Endothelial cell of umbilical vein (primary cell): ENCODE measurements around the gene RAPGEF3. TPM values are rescaled to one million over a fixed set of nuclear protein-coding genes. Genes with fewer than 3 reads are reported as not detected.

ENCODE experiments used
- BruUV-seq: library from RNA; stranded (reverse); fragments of 400-500 nt; replicated peaks from 2 replicates; lab custom pipeline; 2021; lab: Mats Ljungman, UMichigan
- CTCF ChIA-PET: fragments of 300-600, 350-600 bp; sonication (Branson Sonifier 250); formaldehyde crosslinking; loops from one replicate; lab custom pipeline; 2021; ENCODE audit warnings: antibody characterized with exemption, inconsistent platforms; lab: Charles Lee
- POLR2A ChIA-PET: fragments of 300-600, 350-600 bp; sonication (Branson Sonifier 250); formaldehyde crosslinking; loops from one replicate; lab custom pipeline; 2021; ENCODE audit warnings: antibody characterized with exemption, inconsistent platforms; lab: Charles Lee
- DNase-seq: peaks from one replicate; pipeline ENCODE4 v3.0.0-alpha.2; 2011; ENCODE audit warnings: low read depth, low spot score
- FAIRE-seq: peaks from 2 replicates; lab custom pipeline; 2011; peaks lifted over from hg19 to GRCh38; lab: Jason Lieb, UNC
- H2AFZ ChIP-seq: 2 replicates; pipeline ENCODE4 v1.6.0; 2012; ENCODE audit warnings: low read depth, low read length, control low read depth, inconsistent platforms
- H3K27ac ChIP-seq: 2 replicates; pipeline ENCODE4 v1.5.1; 2011; ENCODE audit warnings: low read depth, mild to moderate bottlenecking, control low read depth, low read length, moderate library complexity; ENCODE audit not compliant: insufficient read depth
- H3K27me3 ChIP-seq, 2 experiments: 2 replicates each; pipeline versions ENCODE4 v1.6.0 to v1.6.1; 2011; ENCODE audit warnings: low read length in 2 of 2, mixed read lengths in 1 of 2; ENCODE audit not compliant: control insufficient read depth in 2 of 2, insufficient read depth in 2 of 2
- H3K36me3 ChIP-seq, 2 experiments: 2 replicates in 1 of 2; 3 replicates in 1 of 2; pipeline ENCODE4 v1.5.1; 2011; ENCODE audit warnings: low read length in 2 of 2, mild to moderate bottlenecking in 1 of 2, moderate library complexity in 1 of 2; ENCODE audit not compliant: control insufficient read depth in 2 of 2, insufficient read depth in 2 of 2; ENCODE audit errors: extremely low read depth in 1 of 2
- H3K4me1 ChIP-seq: 3 replicates; pipeline ENCODE4 v1.5.1; 2011; ENCODE audit warnings: mild to moderate bottlenecking, low read length; ENCODE audit not compliant: control insufficient read depth, insufficient read depth; ENCODE audit errors: extremely low read depth
- H3K4me2 ChIP-seq: 2 replicates; pipeline ENCODE4 v1.6.1; 2011; ENCODE audit warnings: low read length, control low read depth, mixed read lengths; ENCODE audit not compliant: insufficient read depth
- H3K4me3 ChIP-seq, 3 experiments: fragments of 200-600 bp in 1 of 3; sonication (generic), shearing (Covaris generic) in 1 of 3; replicated peaks in 1 of 3; 2 replicates each; pipeline ENCODE4 v1.5.1; 2011 to 2016; ENCODE audit warnings: control low read depth in 3 of 3, low read length in 3 of 3, mild to moderate bottlenecking in 2 of 3, inconsistent platforms in 1 of 3, low read depth in 1 of 3, moderate library complexity in 1 of 3; ENCODE audit not compliant: insufficient read depth in 1 of 3
- H3K79me2 ChIP-seq: 2 replicates; pipeline ENCODE4 v1.6.0; 2012; ENCODE audit warnings: low read length, inconsistent platforms; ENCODE audit not compliant: control insufficient read depth, insufficient read depth
- H3K9ac ChIP-seq: replicated peaks from 2 replicates; pipeline ENCODE3; 2011; ENCODE audit warnings: low read length, control low read depth; ENCODE audit not compliant: insufficient read depth; ENCODE audit errors: extremely low read depth
- H3K9me1 ChIP-seq: replicated peaks from 3 replicates; pipeline ENCODE4 v1.6.0; 2011; ENCODE audit warnings: mild to moderate bottlenecking, low read length; ENCODE audit not compliant: control insufficient read depth, insufficient read depth; ENCODE audit errors: extremely low read depth
- H3K9me3 ChIP-seq: replicated peaks from 2 replicates; pipeline ENCODE4 v1.5.1; 2012; ENCODE audit warnings: low read length, inconsistent platforms; ENCODE audit not compliant: control insufficient read depth, insufficient read depth
- H4K20me1 ChIP-seq: replicated peaks from 2 replicates; pipeline ENCODE3; 2011; ENCODE audit warnings: mild to moderate bottlenecking, low read length; ENCODE audit not compliant: control insufficient read depth, insufficient read depth; ENCODE audit errors: extremely low read depth
- EZH2 ChIP-seq: IDR thresholded peaks from 2 replicates; pipeline ENCODE4 v1.6.1; 2012; ENCODE audit warnings: borderline replicate concordance, low read depth, mild to moderate bottlenecking, moderate library complexity, low read length, inconsistent platforms; ENCODE audit not compliant: severe bottlenecking
- FOS ChIP-seq: IDR thresholded peaks from 2 replicates; pipeline ENCODE4 v1.6.1; 2011; ENCODE audit warnings: mild to moderate bottlenecking, low read length, moderate library complexity, borderline replicate concordance; ENCODE audit not compliant: insufficient read depth
- JUN ChIP-seq: IDR thresholded peaks from 2 replicates; pipeline ENCODE4 v1.6.1; 2011; ENCODE audit warnings: borderline replicate concordance, low read depth; ENCODE audit not compliant: insufficient read length, insufficient read depth
- MYC ChIP-seq: IDR thresholded peaks from one replicate; pipeline ENCODE4 v1.6.1; 2011; ENCODE audit warnings: mild to moderate bottlenecking, low read depth, low read length
- POLR2A ChIP-seq: IDR thresholded peaks from 2 replicates; pipeline ENCODE4 v1.6.1; 2012; ENCODE audit warnings: low read depth, mild to moderate bottlenecking, control low read depth, low read length
- POLR2AphosphoS5 ChIP-seq: IDR thresholded peaks from 2 replicates; pipeline ENCODE4 v1.6.1; 2012; ENCODE audit warnings: low read depth, mild to moderate bottlenecking, control low read depth, low read length, moderate library complexity; ENCODE audit not compliant: insufficient read depth
- dilution Hi-C: fragments of 300-500 bp; cut with MboI; formaldehyde crosslinking; loops from one replicate; pipeline ENCODE4 v1.15.0; 2019; ENCODE audit warnings: low sequenced_read_pairs; ENCODE audit not compliant: extremely low pct_ligation_motif_present
- intact Hi-C: fragments of 100-400 bp; cut with micrococcal nuclease; formaldehyde crosslinking; loops from one replicate; pipeline ENCODE4 v1.10.0; 2022
- polyA plus RNA-seq, 4 experiments: library from polyadenylated mRNA; depleted of rRNA in 3 of 4; stranded (reverse) in 3 of 4; unstranded in 1 of 4; fragments of >200 nt; gene quantifications; 2 replicates each; pipeline versions ENCODE4 v1.2.1 to v1.2.3, GENCODE V29; 2011 to 2012; ENCODE audit warnings: missing spikeins in 1 of 4
- total RNA-seq: library from RNA; stranded (reverse); gene quantifications from 2 replicates; pipeline ENCODE4 v1.2.3, GENCODE V29; 2021
- TF ChIP-seq, protein P1 (sequence below): IDR thresholded peaks from 2 replicates; pipeline ENCODE4 v1.6.1; 2011; ENCODE audit not compliant: insufficient read depth, insufficient read length
- TF ChIP-seq, protein P2 (sequence below), 2 donors: IDR thresholded peaks; 1 replicate in 1 of 2; 2 replicates in 1 of 2; pipeline ENCODE4 v1.5.1; 2011; ENCODE audit warnings: low read length in 2 of 2, mild to moderate bottlenecking in 2 of 2, moderate library complexity in 2 of 2, control low read depth in 1 of 2, inconsistent platforms in 1 of 2, low read depth in 1 of 2; ENCODE audit not compliant: insufficient read depth in 1 of 2; ENCODE audit errors: extremely low read depth in 1 of 2

RAPGEF3 gene
- total and polyA plus RNA-seq, 2 donors (not counting 3 experiments of a cell fraction or from before 2014, with no cell fraction given) = 34.5 to 55.1 TPM

DNA sequence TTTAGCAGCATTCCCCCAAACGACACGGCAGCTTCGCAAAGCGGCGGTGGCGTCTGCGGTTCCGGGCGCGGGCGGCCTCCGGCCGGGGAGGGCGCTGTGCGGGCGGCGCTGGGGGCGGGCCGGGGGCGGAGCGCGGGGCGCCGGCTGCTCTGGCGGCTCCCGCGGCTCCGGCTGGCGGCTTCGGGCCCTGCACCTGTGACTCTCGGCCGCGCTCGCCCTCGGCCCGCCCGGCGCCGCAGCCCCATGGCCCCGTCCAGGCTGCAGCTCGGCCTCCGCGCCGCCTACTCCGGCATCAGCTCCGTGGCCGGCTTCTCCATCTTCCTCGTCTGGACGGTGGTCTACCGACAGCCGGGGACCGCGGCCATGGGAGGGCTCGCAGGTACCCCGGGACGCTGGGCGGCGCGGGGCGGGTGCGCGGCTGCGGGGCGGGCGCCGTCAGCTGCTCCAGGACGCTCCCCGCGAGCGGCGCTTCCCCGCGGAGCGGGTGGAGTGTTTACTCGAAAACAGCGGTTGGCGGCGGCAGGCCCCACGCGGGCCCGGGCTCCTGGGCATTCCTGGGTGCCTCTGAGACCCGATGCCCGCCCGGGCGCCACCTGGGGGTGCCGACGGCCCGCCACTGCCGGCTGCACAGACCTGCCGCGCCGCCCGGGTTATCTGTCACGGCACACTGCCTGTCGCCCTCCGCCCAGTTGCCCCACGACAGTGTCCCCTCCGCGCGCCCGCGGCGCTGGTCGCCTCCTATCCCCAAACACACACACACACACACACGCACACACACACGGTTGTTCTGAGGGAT lies 14.6 kb upstream of the RAPGEF3 start, which contains the start of gene SLC48A1:
Gene SLC48A1 (plus strand): TSS at position 177 of the 796 bp plus-strand sequence. CDS start 67 bp downstream, at position 244.
- Histone ChIP-seq H3K9me3 (no peaks in the 10 kb centered on the region), H3K79me2 (no peaks in the 10 kb centered on the region), H3K9ac (peak within 1 kb of the TSS; percentile 74), H2AFZ (peak within 1 kb of the TSS; percentile 77), H3K4me2 (peak within 1 kb of the TSS; percentile 78), H3K27me3 (no peaks in the 10 kb centered on the region), H3K4me1 (peaks cover 34% of the 10 kb centered on the region), H3K4me3 (peak within 1 kb of the TSS; percentile 43 to 70 (median 57)), H3K36me3 (no peaks in the 10 kb centered on the region), H4K20me1 (no peaks in the 10 kb centered on the region), H3K27ac (no peak within 1 kb of the TSS), H3K9me1 (no peaks in the 10 kb centered on the region)
- no peak for FAIRE-seq
- no TSS peak for BruUV-seq
- CTCF ChIA-PET = interaction anchor here (0.6 to 10.1 kb wide), 21 partner anchors 8 to 173 kb away, joined by 3 to 385 read pairs (median 3); partner anchors contain the start of gene RAPGEF3
- POLR2A ChIA-PET = no interaction called here
- peak; percentile 54 for DNase-seq
- intact Hi-C loops = loop anchor here (1.0 to 2.0 kb wide), 2 partner anchors 15 to 122 kb away; partner anchors contain the start of gene RAPGEF3
- dilution Hi-C loops = no loop called here
- TF ChIP-seq JUN = no peak
- peak; percentile 53 for TF ChIP-seq POLR2A
- TF ChIP-seq POLR2AphosphoS5 = peak; percentile 46
- TF ChIP-seq, protein P1, sequence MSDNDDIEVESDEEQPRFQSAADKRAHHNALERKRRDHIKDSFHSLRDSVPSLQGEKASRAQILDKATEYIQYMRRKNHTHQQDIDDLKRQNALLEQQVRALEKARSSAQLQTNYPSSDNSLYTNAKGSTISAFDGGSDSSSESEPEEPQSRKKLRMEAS = no peak
- TF ChIP-seq, protein P2, sequence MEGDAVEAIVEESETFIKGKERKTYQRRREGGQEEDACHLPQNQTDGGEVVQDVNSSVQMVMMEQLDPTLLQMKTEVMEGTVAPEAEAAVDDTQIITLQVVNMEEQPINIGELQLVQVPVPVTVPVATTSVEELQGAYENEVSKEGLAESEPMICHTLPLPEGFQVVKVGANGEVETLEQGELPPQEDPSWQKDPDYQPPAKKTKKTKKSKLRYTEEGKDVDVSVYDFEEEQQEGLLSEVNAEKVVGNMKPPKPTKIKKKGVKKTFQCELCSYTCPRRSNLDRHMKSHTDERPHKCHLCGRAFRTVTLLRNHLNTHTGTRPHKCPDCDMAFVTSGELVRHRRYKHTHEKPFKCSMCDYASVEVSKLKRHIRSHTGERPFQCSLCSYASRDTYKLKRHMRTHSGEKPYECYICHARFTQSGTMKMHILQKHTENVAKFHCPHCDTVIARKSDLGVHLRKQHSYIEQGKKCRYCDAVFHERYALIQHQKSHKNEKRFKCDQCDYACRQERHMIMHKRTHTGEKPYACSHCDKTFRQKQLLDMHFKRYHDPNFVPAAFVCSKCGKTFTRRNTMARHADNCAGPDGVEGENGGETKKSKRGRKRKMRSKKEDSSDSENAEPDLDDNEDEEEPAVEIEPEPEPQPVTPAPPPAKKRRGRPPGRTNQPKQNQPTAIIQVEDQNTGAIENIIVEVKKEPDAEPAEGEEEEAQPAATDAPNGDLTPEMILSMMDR (IDR thresholded peaks at IDR 0.05; ENCODE audit: extremely low read depth in 1 of 2, insufficient read depth in 1 of 2, low read depth in 1 of 2, low read length in 2 of 2) = peak; percentile 13 to 38
- no peak for TF ChIP-seq MYC
- no peak for TF ChIP-seq FOS
- no peak for TF ChIP-seq EZH2
